Activated B cell treated with CpG ODN at 0.5 μM for 24 hours (primary cell): Measurements from ENCODE around the gene RNF214. TPM values are rescaled to one million over a fixed set of nuclear protein-coding genes. Genes with fewer than 3 reads are reported as not detected.

Experiments used
- ATAC-seq: fragments of 200-7000 bp; cut with Tn5 transposase; one replicate; pipeline ENCODE4 v1.10.0; 2021; ENCODE audit warnings: low read depth, mild to moderate bottlenecking, moderate library complexity
- CTCF ChIA-PET: fragments of 350-600 bp; sonication (Branson Sonifier 250); formaldehyde crosslinking; loops from one replicate; lab custom pipeline; 2021; ENCODE audit warnings: antibody characterized with exemption; lab: Charles Lee
- POLR2A ChIA-PET: fragments of 350-600 bp; sonication (Branson Sonifier 250); formaldehyde crosslinking; loops from one replicate; lab custom pipeline; 2021; ENCODE audit warnings: antibody characterized with exemption; lab: Charles Lee
- DNase-seq: peaks from one replicate; pipeline ENCODE4 v3.0.0; 2022
- H3K27ac Mint-ChIP-seq: one replicate; pipeline ENCODE4 v1.8.0; 2020; ENCODE audit warnings: mixed read lengths
- H3K27me3 Mint-ChIP-seq: one replicate; pipeline ENCODE4 v1.8.0; 2021; ENCODE audit warnings: mixed read lengths
- H3K36me3 Mint-ChIP-seq: one replicate; pipeline ENCODE4 v1.8.0; 2021; ENCODE audit warnings: low read depth, mixed read lengths
- H3K4me1 Mint-ChIP-seq: one replicate; pipeline ENCODE4 v1.8.0; 2021; ENCODE audit warnings: mixed read lengths
- H3K4me3 Mint-ChIP-seq: one replicate; pipeline ENCODE4 v1.8.0; 2020; ENCODE audit warnings: mild to moderate bottlenecking, mixed read lengths
- H3K9me3 Mint-ChIP-seq: one replicate; pipeline ENCODE4 v1.8.0; 2020; ENCODE audit warnings: mixed read lengths
- CTCF ChIP-seq: fragments of 200-600 bp; IDR thresholded peaks from one replicate; pipeline ENCODE4 v1.8.0; 2022; ENCODE audit warnings: antibody characterized with exemption, mild to moderate bottlenecking
- intact Hi-C: fragments of 100-400 bp; cut with micrococcal nuclease; formaldehyde crosslinking; loops from one replicate; pipeline ENCODE4 v1.15.1; 2024
- total RNA-seq: library from RNA; stranded (reverse); gene quantifications from 2 replicates; pipeline ENCODE4 v1.2.3, GENCODE V29; 2022

Gene RNF214
- total RNA-seq, 1 donor from 2014 or later, result 18.7 TPM

GRCh38 chr11:117282956-117283355 is 50.5 kb downstream of the RNF214 start:
- POLR2A ChIA-PET, result interaction anchor here (0.5 kb wide), 1 partner anchor 13 kb away, joined by 5 read pairs; no protein-coding TSS in a partner anchor
- H3K4me1 Mint-ChIP-seq, result no peaks in the 10 kb centered on the region
- no peaks in the 10 kb centered on the region for H3K9me3 Mint-ChIP-seq

GRCh38 chr11:117284053-117284452 is 51.6 kb downstream of the RNF214 start:
- TF ChIP-seq CTCF, result no peak
- ATAC-seq (no peak), DNase-seq (no peak)
- Mint-ChIP-seq H3K36me3 (peaks cover 74% of the 10 kb centered on the region), H3K27me3 (no peaks in the 10 kb centered on the region), H3K4me1 (no peaks in the 10 kb centered on the region), H3K27ac (no peak overlapping the region), H3K4me3 (no peak overlapping the region), H3K9me3 (no peaks in the 10 kb centered on the region)
- ChIA-PET POLR2A (no interaction called here), CTCF (no interaction called here)
- intact Hi-C loops, result no loop called here

More at GRCh38 chr11:117282956-117283355, 50.5 kb downstream of the RNF214 start:
- Mint-ChIP-seq H3K27me3 (no peaks in the 10 kb centered on the region), H3K27ac (no peak overlapping the region), H3K4me3 (no peak overlapping the region), H3K36me3 (peaks cover 66% of the 10 kb centered on the region)
- intact Hi-C loops, result no loop called here
- ATAC-seq (no peak), DNase-seq (no peak)
- TF ChIP-seq CTCF, result no peak
- CTCF ChIA-PET, result no interaction called here

GRCh38 chr11:117286588-117286987 is 54.1 kb downstream of the RNF214 start:
- ATAC-seq (no peak), DNase-seq (no peak)
- Mint-ChIP-seq H3K4me1 (no peaks in the 10 kb centered on the region), H3K27ac (no peak overlapping the region), H3K27me3 (no peaks in the 10 kb centered on the region), H3K9me3 (no peaks in the 10 kb centered on the region), H3K4me3 (no peak overlapping the region), H3K36me3 (peaks cover 61% of the 10 kb centered on the region)
- intact Hi-C loops, result no loop called here
- no peak for TF ChIP-seq CTCF
- ChIA-PET POLR2A (no interaction called here), CTCF (no interaction called here)

GRCh38 chr11:117287668-117288067 is 55.2 kb downstream of the RNF214 start:
- H3K36me3 Mint-ChIP-seq, result peaks cover 50% of the 10 kb centered on the region

GRCh38 chr11:117289795-117290194 is 57.3 kb downstream of the RNF214 start:
- ATAC-seq (no peak), DNase-seq (no peak)
- CTCF ChIA-PET, result no interaction called here
- Mint-ChIP-seq H3K9me3 (no peaks in the 10 kb centered on the region), H3K4me1 (no peaks in the 10 kb centered on the region), H3K4me3 (no peak overlapping the region), H3K27ac (no peak overlapping the region), H3K27me3 (no peaks in the 10 kb centered on the region), H3K36me3 (peaks cover 34% of the 10 kb centered on the region)
- TF ChIP-seq CTCF, result no peak
- intact Hi-C loops, result no loop called here
- POLR2A ChIA-PET, result no interaction called here

More at GRCh38 chr11:117287668-117288067, 55.2 kb downstream of the RNF214 start:
- H3K4me1 Mint-ChIP-seq, result no peaks in the 10 kb centered on the region
- no peak for TF ChIP-seq CTCF
- H3K27me3 Mint-ChIP-seq, result no peaks in the 10 kb centered on the region
- DNase-seq (no peak), ATAC-seq (no peak)
- ChIA-PET CTCF (no interaction called here), POLR2A (no interaction called here)
- H3K9me3 Mint-ChIP-seq, result no peaks in the 10 kb centered on the region
- H3K27ac Mint-ChIP-seq, result no peak overlapping the region
- intact Hi-C loops, result no loop called here
- H3K4me3 Mint-ChIP-seq, result no peak overlapping the region
